PC-9 (cell line): ENCODE results near the gene NEB. TPM values are rescaled to one million over a fixed set of nuclear protein-coding genes. Genes with fewer than 3 reads are reported as not detected.

Experiments used
- BruUV-seq: library from RNA; stranded (reverse); fragments of 400-500 nt; replicated peaks from 2 replicates; lab custom pipeline; 2021; lab: Mats Ljungman, UMichigan
- CTCF ChIA-PET: fragments of 300-600 bp; sonication (Branson Sonifier 250); formaldehyde crosslinking; loops from one replicate; lab custom pipeline; 2022; ENCODE audit warnings: antibody characterized with exemption; lab: Charles Lee
- POLR2A ChIA-PET: fragments of 300-600 bp; sonication (Branson Sonifier 250); formaldehyde crosslinking; loops from one replicate; lab custom pipeline; 2022; ENCODE audit warnings: antibody characterized with exemption; ENCODE audit not compliant: unreplicated experiment; lab: Charles Lee
- DNase-seq, 2 experiments: peaks; one replicate each; pipeline versions ENCODE4 v3.0.0 to v3.0.0-alpha.2; 2015 to 2022; ENCODE audit warnings: mixed read lengths in 1 of 2
- H2AFZ ChIP-seq: fragments of 200-600 bp; sonication (generic); 2 replicates; pipeline ENCODE4 v1.8.1; 2017; ENCODE audit warnings: antibody characterized with exemption
- H3F3A ChIP-seq: fragments of 200-600 bp; sonication (generic); 2 replicates; pipeline ENCODE4 v1.8.1; 2017; ENCODE audit warnings: antibody characterized with exemption, mild to moderate bottlenecking, low read depth; ENCODE audit not compliant: insufficient read depth
- H3K27ac ChIP-seq: fragments of 200-600 bp; sonication (generic); 2 replicates; pipeline ENCODE4 v1.6.1; 2016; ENCODE audit warnings: mixed run types
- H3K27me3 ChIP-seq: fragments of 200-600 bp; sonication (generic); 2 replicates; pipeline ENCODE4 v1.6.1; 2016; ENCODE audit warnings: low read depth, mixed run types; ENCODE audit not compliant: insufficient read depth
- H3K36me3 ChIP-seq: fragments of 200-600 bp; sonication (generic); 2 replicates; pipeline ENCODE4 v1.6.1; 2016; ENCODE audit warnings: low read depth, mixed run types
- H3K4me1 ChIP-seq: fragments of 200-600 bp; sonication (generic); replicated peaks from 2 replicates; pipeline ENCODE4 v1.6.1; 2016; ENCODE audit warnings: mixed run types; ENCODE audit not compliant: insufficient read depth
- H3K4me2 ChIP-seq: fragments of 200-600 bp; sonication (generic); 2 replicates; pipeline ENCODE4 v1.6.1; 2017; ENCODE audit warnings: mixed run types
- H3K4me3 ChIP-seq: fragments of 200-600 bp; sonication (generic); 2 replicates; pipeline ENCODE4 v1.6.1; 2016; ENCODE audit warnings: mixed run types
- H3K79me2 ChIP-seq: fragments of 200-600 bp; sonication (generic); 2 replicates; pipeline ENCODE4 v1.6.1; 2017; ENCODE audit warnings: low read depth, mixed run types
- H3K9me2 ChIP-seq: fragments of 200-600 bp; sonication (generic); 2 replicates; pipeline ENCODE4 v1.8.1; 2017; ENCODE audit warnings: mild to moderate bottlenecking; ENCODE audit not compliant: insufficient read depth
- H3K9me3 ChIP-seq: fragments of 200-600 bp; sonication (generic); 2 replicates; pipeline ENCODE4 v1.8.1; 2016; ENCODE audit warnings: low read depth; ENCODE audit not compliant: insufficient read depth
- H4K20me1 ChIP-seq: fragments of 200-600 bp; sonication (generic); 2 replicates; pipeline ENCODE4 v1.8.1; 2017; ENCODE audit not compliant: insufficient read depth
- EZH2 ChIP-seq: fragments of 200-600 bp; sonication (generic); IDR thresholded peaks from 2 replicates; pipeline ENCODE4 v1.8.0; 2017; ENCODE audit warnings: antibody characterized with exemption, low read depth
- intact Hi-C: fragments of 100-400 bp; cut with micrococcal nuclease; formaldehyde crosslinking; loops from one replicate; pipeline ENCODE4 v1.10.0; 2022; ENCODE audit not compliant: unreplicated experiment
- total RNA-seq: library from RNA; stranded (reverse); gene quantifications from 2 replicates; pipeline ENCODE4 v1.2.3, GENCODE V29; 2021
- TF ChIP-seq, protein P1 (sequence below): fragments of 200-600 bp; sonication (generic); conservative IDR thresholded peaks from 2 replicates; pipeline ENCODE4 v1.6.1; 2017; ENCODE audit warnings: mixed run types, antibody characterized with exemption, mild to moderate bottlenecking, moderate library complexity

NEB gene
- total RNA-seq, 1 experiment from 2014 or later = 0.15 TPM

GRCh38 chr2:151614606-151615306 is 119.5 kb downstream of the NEB start:
- TF ChIP-seq, protein P1, sequence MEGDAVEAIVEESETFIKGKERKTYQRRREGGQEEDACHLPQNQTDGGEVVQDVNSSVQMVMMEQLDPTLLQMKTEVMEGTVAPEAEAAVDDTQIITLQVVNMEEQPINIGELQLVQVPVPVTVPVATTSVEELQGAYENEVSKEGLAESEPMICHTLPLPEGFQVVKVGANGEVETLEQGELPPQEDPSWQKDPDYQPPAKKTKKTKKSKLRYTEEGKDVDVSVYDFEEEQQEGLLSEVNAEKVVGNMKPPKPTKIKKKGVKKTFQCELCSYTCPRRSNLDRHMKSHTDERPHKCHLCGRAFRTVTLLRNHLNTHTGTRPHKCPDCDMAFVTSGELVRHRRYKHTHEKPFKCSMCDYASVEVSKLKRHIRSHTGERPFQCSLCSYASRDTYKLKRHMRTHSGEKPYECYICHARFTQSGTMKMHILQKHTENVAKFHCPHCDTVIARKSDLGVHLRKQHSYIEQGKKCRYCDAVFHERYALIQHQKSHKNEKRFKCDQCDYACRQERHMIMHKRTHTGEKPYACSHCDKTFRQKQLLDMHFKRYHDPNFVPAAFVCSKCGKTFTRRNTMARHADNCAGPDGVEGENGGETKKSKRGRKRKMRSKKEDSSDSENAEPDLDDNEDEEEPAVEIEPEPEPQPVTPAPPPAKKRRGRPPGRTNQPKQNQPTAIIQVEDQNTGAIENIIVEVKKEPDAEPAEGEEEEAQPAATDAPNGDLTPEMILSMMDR = no peak
- TF ChIP-seq EZH2 = no peak
- H3F3A ChIP-seq = no peaks in the 10 kb centered on the region
- no peaks in the 10 kb centered on the region for H3K9me3 ChIP-seq
- no peaks in the 10 kb centered on the region for H3K27me3 ChIP-seq
- no peaks in the 10 kb centered on the region for H3K9me2 ChIP-seq
- H4K20me1 ChIP-seq = no peaks in the 10 kb centered on the region
- no peak overlapping the region for H3K4me3 ChIP-seq
- H3K27ac ChIP-seq = no peak overlapping the region
- H3K4me2 ChIP-seq = no peak overlapping the region
- no peaks in the 10 kb centered on the region for H3K4me1 ChIP-seq
- CTCF ChIA-PET = no interaction called here
- intact Hi-C loops = no loop called here
- DNase-seq = no peak
- no TSS peak for BruUV-seq
- no peaks in the 10 kb centered on the region for H3K79me2 ChIP-seq
- POLR2A ChIA-PET = no interaction called here
- no peaks in the 10 kb centered on the region for H3K36me3 ChIP-seq
- no peak overlapping the region for H2AFZ ChIP-seq

- H3K9me2 ChIP-seq = no peaks in the 10 kb centered on the region
- H3K9me3 ChIP-seq = no peaks in the 10 kb centered on the region
- no peaks in the 10 kb centered on the region for H3K27me3 ChIP-seq
- no peak overlapping the region for H3K4me3 ChIP-seq
- H3K27ac ChIP-seq = no peak overlapping the region
- TF ChIP-seq EZH2 = no peak
- TF ChIP-seq, protein P1 = no peak
- no TSS peak for BruUV-seq
- no peaks in the 10 kb centered on the region for H3K79me2 ChIP-seq
- intact Hi-C loops = no loop called here
- no peak for DNase-seq
- ChIA-PET POLR2A (no interaction called here), CTCF (no interaction called here)
- no peaks in the 10 kb centered on the region for H4K20me1 ChIP-seq
- H3K4me2 ChIP-seq = no peak overlapping the region
- no peaks in the 10 kb centered on the region for H3F3A ChIP-seq
- H3K4me1 ChIP-seq = no peaks in the 10 kb centered on the region
- H3K36me3 ChIP-seq = no peaks in the 10 kb centered on the region
- no peak overlapping the region for H2AFZ ChIP-seq
These were observed 120.1 kb downstream of the NEB start for GRCh38 chr2:151614159-151614558.

- no peak overlapping the region for H3K4me3 ChIP-seq
- H3F3A ChIP-seq = no peaks in the 10 kb centered on the region
- H3K79me2 ChIP-seq = no peaks in the 10 kb centered on the region
- H3K27ac ChIP-seq = no peak overlapping the region
- no peaks in the 10 kb centered on the region for H3K36me3 ChIP-seq
- ChIA-PET CTCF (no interaction called here), POLR2A (no interaction called here)
- no peak overlapping the region for H3K4me2 ChIP-seq
- intact Hi-C loops = no loop called here
- no peaks in the 10 kb centered on the region for H3K4me1 ChIP-seq
- no peaks in the 10 kb centered on the region for H3K9me2 ChIP-seq
- H3K27me3 ChIP-seq = no peaks in the 10 kb centered on the region
- TF ChIP-seq, protein P1 = no peak
- TF ChIP-seq EZH2 = no peak
- no peaks in the 10 kb centered on the region for H3K9me3 ChIP-seq
- BruUV-seq = no TSS peak
- H2AFZ ChIP-seq = no peak overlapping the region
- no peak for DNase-seq
- H4K20me1 ChIP-seq = no peaks in the 10 kb centered on the region
These were observed 122.9 kb downstream of the NEB start for GRCh38 chr2:151611351-151611750.
